ENCODE measurements around the gene APCDD1L.

- no peak for TF ChIP-seq CTCF (IDR thresholded peaks at IDR 0.05)
- no peak for TF ChIP-seq POLR2A (IDR thresholded peaks at IDR 0.05)
These were observed 82.8 kb downstream of the APCDD1L start for GRCh38 chr20:58432186-58432954.

All from uterus (tissue), 2 donors.